Medulla oblongata (tissue), 1 donor: ENCODE data around the gene LRMDA.

ENCODE experiments used
- DNase-seq: peaks from one replicate; pipeline ENCODE4 v3.0.0-alpha.2; 2015; ENCODE audit errors: extremely low spot score

LRMDA gene

GRCh38 chr10:76082956-76083355, 651.5 kb downstream of the LRMDA start:
- DNase-seq, result no peak

- no peak for DNase-seq
Measured at GRCh38 chr10:76085002-76085816, 653.8 kb downstream of the LRMDA start.

GRCh38 chr10:76085817-76086167, 654.4 kb downstream of the LRMDA start:
- DNase-seq, result no peak

- no peak for DNase-seq
Measured at GRCh38 chr10:76086170-76086760, 654.8 kb downstream of the LRMDA start.

- peak; percentile 10 for DNase-seq
Measured at GRCh38 chr10:76086761-76087639, 655.6 kb downstream of the LRMDA start.

- DNase-seq, result no peak
Measured at GRCh38 chr10:76088008-76088407, 656.6 kb downstream of the LRMDA start.

GRCh38 chr10:76088980-76089379, 657.6 kb downstream of the LRMDA start:
- no peak for DNase-seq

- DNase-seq, result no peak
Measured at GRCh38 chr10:76089556-76090180, 658.2 kb downstream of the LRMDA start.

- no peak for DNase-seq
Measured at GRCh38 chr10:76091926-76092325, 660.5 kb downstream of the LRMDA start.

GRCh38 chr10:76106611-76107010, 675.2 kb downstream of the LRMDA start:
- no peak for DNase-seq

GRCh38 chr10:76108563-76109359, 677.3 kb downstream of the LRMDA start:
- DNase-seq, result no peak

- no peak for DNase-seq
Measured at GRCh38 chr10:76111404-76111803, 680.0 kb downstream of the LRMDA start.

- no peak for DNase-seq
Measured at GRCh38 chr10:76111986-76112825, 680.8 kb downstream of the LRMDA start.

- no peak for DNase-seq
Measured at GRCh38 chr10:76112826-76113150, 681.4 kb downstream of the LRMDA start.

- DNase-seq, result no peak
Measured at GRCh38 chr10:76113952-76114351, 682.5 kb downstream of the LRMDA start.

- no peak for DNase-seq
Measured at GRCh38 chr10:76114581-76115001, 683.2 kb downstream of the LRMDA start.

GRCh38 chr10:76115131-76115470, 683.7 kb downstream of the LRMDA start:
- DNase-seq, result no peak

- DNase-seq, result no peak
Measured at GRCh38 chr10:76115471-76116155, 684.2 kb downstream of the LRMDA start.

- DNase-seq, result no peak
Measured at GRCh38 chr10:76116523-76116922, 685.1 kb downstream of the LRMDA start.

GRCh38 chr10:76117949-76118348, 686.5 kb downstream of the LRMDA start:
- no peak for DNase-seq
